Measurements from ENCODE around the gene COL1A1.

The COL1A1 gene

DNA sequence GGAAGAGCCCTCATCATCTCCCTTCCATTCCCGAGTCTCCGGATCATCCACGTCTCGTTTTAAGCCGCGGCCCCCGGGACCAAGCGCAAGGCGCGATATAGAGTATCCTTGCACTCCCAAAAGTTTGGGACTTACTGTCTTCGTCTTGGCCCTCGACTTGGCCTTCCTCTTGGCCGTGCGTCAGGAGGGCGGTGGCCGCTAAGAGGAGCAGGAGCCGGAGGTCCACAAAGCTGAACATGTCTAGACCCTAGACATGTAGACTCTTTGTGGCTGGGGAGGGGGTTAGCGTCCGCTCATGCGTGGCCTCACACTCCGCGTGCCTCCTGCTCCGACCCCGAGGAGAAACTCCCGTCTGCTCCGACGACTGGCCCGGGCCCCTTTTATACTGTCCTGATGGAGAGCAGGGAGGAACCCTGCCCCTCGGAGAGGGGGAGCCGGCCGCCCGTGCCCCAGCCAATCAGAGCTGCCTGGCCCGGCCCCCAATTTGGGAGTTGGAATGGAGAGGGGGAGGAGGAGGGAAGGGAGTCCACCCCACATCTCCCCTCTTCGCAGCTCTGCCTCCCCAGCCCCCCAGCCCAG is at the start of gene COL1A1:
Gene COL1A1, minus strand, starts transcription at position 356 of the 579 bp plus-strand sequence. Its CDS starts 118 bp downstream, at position 238.
- H3K27ac Mint-ChIP-seq, result peak within 1 kb of the TSS; percentile 31
- peaks cover 18% of the 10 kb centered on the region for H3K4me1 Mint-ChIP-seq (ENCODE audit: low read depth)
- DNase-seq (ENCODE audit: low spot score), result no peak
- H3K27me3 Mint-ChIP-seq (ENCODE audit: low read depth), result peaks cover 53% of the 10 kb centered on the region
- H3K36me3 Mint-ChIP-seq (ENCODE audit: low read depth), result peaks cover 2% of the 10 kb centered on the region
- H3K9me3 Mint-ChIP-seq, result no peaks in the 10 kb centered on the region
- H3K4me3 Mint-ChIP-seq, result peak within 1 kb of the TSS; percentile 83

DNA sequence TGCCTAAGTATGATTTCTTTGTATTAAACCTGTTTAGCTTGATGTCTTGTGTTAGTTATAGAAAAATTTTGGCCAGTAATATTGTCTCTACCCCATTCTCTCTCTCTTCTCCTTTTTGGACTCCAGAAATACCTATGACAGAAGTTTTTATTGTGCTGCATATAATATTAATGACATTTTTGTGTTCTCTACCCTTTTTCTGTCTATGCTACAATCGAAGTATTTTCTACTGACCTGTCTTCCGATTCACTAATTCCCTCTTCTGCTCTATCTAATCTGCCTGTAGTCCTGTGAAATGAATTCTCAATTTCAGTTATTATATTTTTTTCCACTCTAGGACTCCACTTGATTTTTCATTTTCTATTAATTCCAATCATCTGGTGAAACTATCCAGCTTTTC is 46.8 kb upstream of the COL1A1 start:
- DNase-seq (ENCODE audit: low spot score), result no peak
- H3K36me3 Mint-ChIP-seq (ENCODE audit: low read depth), result peaks cover 2% of the 10 kb centered on the region
- peaks cover 19% of the 10 kb centered on the region for H3K9me3 Mint-ChIP-seq
- H3K27ac Mint-ChIP-seq, result no peak overlapping the region
- H3K4me1 Mint-ChIP-seq (ENCODE audit: low read depth), result no peaks in the 10 kb centered on the region
- H3K27me3 Mint-ChIP-seq (ENCODE audit: low read depth), result peaks cover 23% of the 10 kb centered on the region
- H3K4me3 Mint-ChIP-seq, result no peak overlapping the region

DNA sequence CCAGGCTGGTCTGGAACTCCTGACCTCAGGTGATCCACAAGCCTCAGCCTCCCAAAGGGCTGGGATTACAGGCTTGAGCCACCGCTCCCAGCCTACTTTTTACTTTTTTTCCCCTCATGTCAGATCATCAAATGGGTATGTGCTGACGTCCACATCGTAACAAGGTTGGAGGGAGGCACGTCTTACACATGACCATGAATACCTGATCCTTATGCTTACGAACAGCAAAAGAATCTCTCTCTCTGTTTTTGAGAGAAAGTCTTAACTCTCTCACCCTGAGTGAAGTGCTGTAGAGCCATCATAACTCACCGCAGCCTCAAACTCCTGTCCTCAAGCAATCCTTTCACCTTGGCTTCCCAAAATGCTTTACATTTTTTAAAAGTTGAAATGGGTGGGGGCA is 43.3 kb upstream of the COL1A1 start:
- DNase-seq (ENCODE audit: low spot score), result no peak
- peaks cover 19% of the 10 kb centered on the region for H3K9me3 Mint-ChIP-seq
- H3K27ac Mint-ChIP-seq, result no peak overlapping the region
- no peak overlapping the region for H3K4me3 Mint-ChIP-seq
- H3K27me3 Mint-ChIP-seq (ENCODE audit: low read depth), result peaks cover 27% of the 10 kb centered on the region
- H3K36me3 Mint-ChIP-seq (ENCODE audit: low read depth), result peaks cover 2% of the 10 kb centered on the region
- H3K4me1 Mint-ChIP-seq (ENCODE audit: low read depth), result peaks cover 2% of the 10 kb centered on the region

DNA sequence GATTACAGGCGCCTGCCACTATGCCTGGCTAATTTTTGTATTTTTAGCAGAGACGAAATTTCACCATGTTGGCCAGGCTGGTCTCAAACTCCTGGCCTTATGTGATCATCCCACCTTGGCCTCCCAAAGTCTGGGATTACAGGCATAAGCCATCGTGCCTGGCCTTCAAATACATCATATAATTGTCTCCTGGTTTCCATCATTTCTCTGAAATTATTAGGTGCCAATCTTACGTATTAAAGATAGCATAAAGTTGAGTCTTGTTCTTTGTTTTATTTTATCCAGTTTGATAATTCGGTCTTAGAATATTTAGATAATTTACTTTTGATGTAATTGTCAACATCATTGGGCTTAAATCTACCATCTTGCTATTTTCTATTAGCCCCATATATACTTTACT is 40.0 kb upstream of the COL1A1 start:
- peaks cover 2% of the 10 kb centered on the region for H3K4me1 Mint-ChIP-seq (ENCODE audit: low read depth)
- DNase-seq (ENCODE audit: low spot score), result no peak
- no peak overlapping the region for H3K27ac Mint-ChIP-seq
- H3K27me3 Mint-ChIP-seq (ENCODE audit: low read depth), result peaks cover 35% of the 10 kb centered on the region
- no peaks in the 10 kb centered on the region for H3K9me3 Mint-ChIP-seq
- H3K36me3 Mint-ChIP-seq (ENCODE audit: low read depth), result no peaks in the 10 kb centered on the region
- H3K4me3 Mint-ChIP-seq, result no peak overlapping the region

DNA sequence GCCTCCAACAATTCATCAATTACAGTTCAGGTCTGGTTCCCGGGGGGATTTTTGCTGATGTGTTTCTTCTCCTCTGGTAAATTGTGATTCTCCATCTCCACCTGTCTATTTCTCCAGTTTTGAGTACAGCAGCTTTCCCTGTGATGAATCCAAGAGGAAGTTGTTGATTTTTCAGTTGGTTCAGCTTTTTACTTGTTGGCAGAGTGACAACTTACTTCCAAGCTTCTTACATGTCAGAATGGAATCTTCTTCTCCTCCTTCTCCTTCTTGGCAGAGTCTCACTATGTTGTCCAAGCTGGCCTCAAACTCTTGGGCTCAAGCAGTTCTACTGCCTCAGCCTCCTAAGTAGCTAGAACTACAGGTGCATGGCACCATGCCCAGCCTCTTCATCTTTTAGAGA is 39.4 kb upstream of the COL1A1 start:
- no peak overlapping the region for H3K4me3 Mint-ChIP-seq
- H3K27ac Mint-ChIP-seq, result no peak overlapping the region
- H3K9me3 Mint-ChIP-seq, result no peaks in the 10 kb centered on the region
- H3K4me1 Mint-ChIP-seq (ENCODE audit: low read depth), result peaks cover 2% of the 10 kb centered on the region
- H3K36me3 Mint-ChIP-seq (ENCODE audit: low read depth), result no peaks in the 10 kb centered on the region
- peaks cover 37% of the 10 kb centered on the region for H3K27me3 Mint-ChIP-seq (ENCODE audit: low read depth)
- no peak for DNase-seq (ENCODE audit: low spot score)

GRCh38 chr17:50239937-50240336 is 38.5 kb upstream of the COL1A1 start:
- Mint-ChIP-seq H3K9me3 (no peaks in the 10 kb centered on the region), H3K4me1 (ENCODE audit: low read depth) (peaks cover 2% of the 10 kb centered on the region), H3K36me3 (ENCODE audit: low read depth) (no peaks in the 10 kb centered on the region), H3K27me3 (ENCODE audit: low read depth) (peaks cover 44% of the 10 kb centered on the region), H3K27ac (no peak overlapping the region), H3K4me3 (no peak overlapping the region)
- DNase-seq (ENCODE audit: low spot score), result no peak

DNA sequence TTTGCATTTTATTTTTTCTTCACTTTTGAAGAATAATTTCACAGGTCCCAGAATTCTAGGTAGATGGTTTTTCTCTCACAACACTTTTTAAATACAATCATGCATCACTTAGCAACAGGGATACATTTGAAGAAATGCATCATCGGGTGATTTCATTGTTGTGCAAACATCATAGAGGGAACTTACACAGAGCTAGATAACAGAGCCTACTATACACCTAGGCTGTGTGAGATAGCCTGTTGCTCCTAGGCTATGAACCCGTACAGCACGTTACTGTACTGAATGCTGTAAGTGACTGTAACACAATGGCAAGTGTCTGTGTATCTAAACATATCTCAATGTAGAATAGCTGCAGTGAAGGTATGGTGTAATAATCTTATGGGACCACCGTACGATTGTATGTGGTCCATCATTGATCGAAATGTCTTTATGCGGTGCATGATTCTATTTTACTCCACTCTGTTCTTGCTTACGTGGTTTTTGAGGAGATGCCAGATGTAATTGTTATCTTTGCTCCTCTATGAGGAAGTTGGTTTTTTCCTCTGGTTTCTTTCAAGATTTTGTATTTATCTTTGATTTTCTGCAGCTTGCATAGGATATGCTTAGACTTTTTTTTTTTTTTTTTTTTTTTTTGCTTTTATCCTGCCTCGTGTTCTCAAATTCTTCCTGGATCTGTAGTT is 37.3 kb upstream of the COL1A1 start:
- H3K9me3 Mint-ChIP-seq, result peaks cover 5% of the 10 kb centered on the region
- no peak overlapping the region for H3K27ac Mint-ChIP-seq
- no peaks in the 10 kb centered on the region for H3K36me3 Mint-ChIP-seq (ENCODE audit: low read depth)
- peaks cover 2% of the 10 kb centered on the region for H3K4me1 Mint-ChIP-seq (ENCODE audit: low read depth)
- H3K4me3 Mint-ChIP-seq, result no peak overlapping the region
- H3K27me3 Mint-ChIP-seq (ENCODE audit: low read depth), result peaks cover 45% of the 10 kb centered on the region
- DNase-seq (ENCODE audit: low spot score), result no peak

GRCh38 chr17:50237901-50238300 is 36.5 kb upstream of the COL1A1 start:
- peaks cover 5% of the 10 kb centered on the region for H3K9me3 Mint-ChIP-seq
- no peak overlapping the region for H3K27ac Mint-ChIP-seq
- no peak for DNase-seq (ENCODE audit: low spot score)
- no peaks in the 10 kb centered on the region for H3K36me3 Mint-ChIP-seq (ENCODE audit: low read depth)
- H3K4me1 Mint-ChIP-seq (ENCODE audit: low read depth), result peaks cover 2% of the 10 kb centered on the region
- peaks cover 50% of the 10 kb centered on the region for H3K27me3 Mint-ChIP-seq (ENCODE audit: low read depth)
- H3K4me3 Mint-ChIP-seq, result no peak overlapping the region

- Mint-ChIP-seq H3K36me3 (ENCODE audit: low read depth) (no peaks in the 10 kb centered on the region), H3K4me1 (ENCODE audit: low read depth) (peaks cover 2% of the 10 kb centered on the region), H3K27me3 (ENCODE audit: low read depth) (peaks cover 55% of the 10 kb centered on the region), H3K4me3 (no peak overlapping the region), H3K9me3 (peaks cover 5% of the 10 kb centered on the region), H3K27ac (no peak overlapping the region)
- no peak for DNase-seq (ENCODE audit: low spot score)
Measured at GRCh38 chr17:50234581-50234980, 33.1 kb upstream of the COL1A1 start.

DNA sequence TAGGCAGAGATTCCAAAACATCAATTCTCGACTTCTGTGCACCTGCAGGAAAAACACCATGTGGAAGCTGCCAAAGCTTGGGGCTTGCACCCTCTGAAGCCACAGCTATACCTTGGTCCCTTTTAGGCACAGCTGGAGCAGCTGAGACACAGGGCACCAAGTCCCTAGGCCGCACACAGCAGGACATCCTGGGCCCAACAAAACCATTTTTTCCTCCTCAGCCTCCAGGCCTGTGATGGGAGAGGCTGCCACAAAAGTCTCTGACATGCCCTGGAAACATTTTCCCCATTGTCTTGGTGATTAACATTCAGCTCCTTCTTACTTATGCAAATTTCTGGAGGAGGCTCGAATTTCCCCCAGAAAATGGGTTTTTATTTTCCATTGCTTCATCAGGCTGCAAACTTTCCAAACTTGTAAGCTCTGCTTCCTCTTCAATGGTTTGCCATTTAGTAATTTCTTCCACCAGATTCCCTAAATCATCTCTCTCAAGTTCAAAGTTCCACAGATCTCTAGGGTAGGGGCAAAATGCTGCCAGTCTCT is 24.3 kb upstream of the COL1A1 start:
- H3K4me1 Mint-ChIP-seq (ENCODE audit: low read depth), result peaks cover 7% of the 10 kb centered on the region
- no peaks in the 10 kb centered on the region for H3K36me3 Mint-ChIP-seq (ENCODE audit: low read depth)
- no peak overlapping the region for H3K4me3 Mint-ChIP-seq
- no peak for DNase-seq (ENCODE audit: low spot score)
- H3K9me3 Mint-ChIP-seq, result peaks cover 18% of the 10 kb centered on the region
- peaks cover 3% of the 10 kb centered on the region for H3K27me3 Mint-ChIP-seq (ENCODE audit: low read depth)
- H3K27ac Mint-ChIP-seq, result no peak overlapping the region

DNA sequence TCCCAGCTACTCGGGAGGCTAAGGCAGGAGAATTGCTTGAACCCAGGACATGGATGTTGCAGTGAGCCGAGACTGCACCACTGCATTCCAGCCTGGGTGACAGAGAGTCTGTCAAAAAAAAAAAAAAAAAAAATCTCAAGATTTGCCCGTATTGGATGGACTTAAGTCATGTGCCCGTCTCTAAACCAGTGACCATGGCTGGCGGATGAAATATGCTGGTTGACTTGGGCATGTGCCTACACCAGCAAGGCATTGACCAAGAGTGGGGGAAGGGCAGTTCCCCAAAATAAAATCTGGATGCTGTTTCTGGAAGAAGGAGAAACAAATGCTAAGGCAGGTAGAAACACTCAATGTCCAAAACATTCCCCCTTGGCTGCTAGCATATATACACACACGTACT is 21.5 kb upstream of the COL1A1 start:
- no peak overlapping the region for H3K4me3 Mint-ChIP-seq
- H3K27me3 Mint-ChIP-seq (ENCODE audit: low read depth), result peaks cover 7% of the 10 kb centered on the region
- DNase-seq (ENCODE audit: low spot score), result no peak
- no peak overlapping the region for H3K27ac Mint-ChIP-seq
- H3K9me3 Mint-ChIP-seq, result peaks cover 18% of the 10 kb centered on the region
- no peaks in the 10 kb centered on the region for H3K36me3 Mint-ChIP-seq (ENCODE audit: low read depth)
- peaks cover 14% of the 10 kb centered on the region for H3K4me1 Mint-ChIP-seq (ENCODE audit: low read depth)

GRCh38 chr17:50221864-50222545 is 20.6 kb upstream of the COL1A1 start:
- Mint-ChIP-seq H3K36me3 (ENCODE audit: low read depth) (no peaks in the 10 kb centered on the region), H3K4me3 (peak overlapping the region; percentile 49), H3K27me3 (ENCODE audit: low read depth) (peaks cover 7% of the 10 kb centered on the region), H3K27ac (no peak overlapping the region), H3K4me1 (ENCODE audit: low read depth) (peaks cover 14% of the 10 kb centered on the region), H3K9me3 (peaks cover 15% of the 10 kb centered on the region)
- DNase-seq (ENCODE audit: low spot score), result no peak

DNA sequence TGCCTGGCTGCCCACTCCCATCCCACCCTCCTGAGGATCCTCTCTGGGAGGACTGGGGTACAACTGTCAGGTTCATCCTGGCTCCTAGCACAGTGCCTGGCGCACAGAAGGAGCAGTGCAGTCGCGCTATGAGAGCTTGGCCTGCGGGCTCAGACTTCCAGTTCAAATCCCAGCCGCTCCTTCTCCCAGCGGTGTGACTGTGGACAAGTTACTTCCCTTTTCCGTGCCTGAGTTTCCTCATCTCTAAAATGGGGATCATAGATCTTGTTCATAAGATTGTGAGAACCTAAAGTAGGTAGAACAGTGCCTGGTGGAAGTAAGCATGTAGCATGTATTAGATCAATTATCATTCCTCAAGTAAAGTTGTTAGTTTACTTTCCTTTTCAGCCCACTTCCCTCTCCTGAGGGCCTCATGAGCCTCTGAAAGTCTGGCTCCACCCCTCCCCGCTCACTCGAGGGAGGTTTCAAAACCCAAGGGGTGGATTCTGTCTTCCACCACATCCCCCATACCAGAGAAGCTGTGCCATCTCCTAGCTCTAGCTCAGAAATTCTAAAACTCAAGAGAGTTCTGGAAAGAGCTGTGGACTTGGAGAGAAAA is 19.9 kb upstream of the COL1A1 start:
- peak overlapping the region; percentile 49 for H3K4me3 Mint-ChIP-seq
- H3K9me3 Mint-ChIP-seq, result peaks cover 14% of the 10 kb centered on the region
- peaks cover 10% of the 10 kb centered on the region for H3K27me3 Mint-ChIP-seq (ENCODE audit: low read depth)
- DNase-seq (ENCODE audit: low spot score), result no peak
- H3K36me3 Mint-ChIP-seq (ENCODE audit: low read depth), result no peaks in the 10 kb centered on the region
- H3K27ac Mint-ChIP-seq, result peak overlapping the region; percentile 68
- H3K4me1 Mint-ChIP-seq (ENCODE audit: low read depth), result peaks cover 14% of the 10 kb centered on the region

DNA sequence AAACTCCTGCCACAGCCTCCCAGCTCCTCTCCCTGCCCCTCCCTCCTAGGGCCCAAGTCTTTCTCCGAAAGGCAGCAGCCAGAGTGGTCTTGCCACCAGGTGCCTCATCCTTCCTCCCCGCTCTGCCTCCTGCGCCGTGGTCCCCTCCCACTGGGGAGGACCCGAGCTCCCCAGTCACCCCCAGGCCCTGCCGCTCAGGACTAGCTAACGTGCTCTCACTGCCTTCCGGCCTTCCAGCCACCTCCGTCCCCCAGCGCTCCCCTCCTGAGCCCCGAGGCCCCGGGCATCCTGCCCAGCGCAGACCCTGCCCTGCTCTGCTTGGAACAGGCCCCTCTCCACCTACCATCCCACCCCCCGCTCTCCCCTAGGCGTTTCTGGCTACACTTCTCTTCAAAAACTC is 19.4 kb upstream of the COL1A1 start:
- Mint-ChIP-seq H3K9me3 (peaks cover 10% of the 10 kb centered on the region), H3K27me3 (ENCODE audit: low read depth) (peaks cover 11% of the 10 kb centered on the region), H3K27ac (no peak overlapping the region), H3K4me1 (ENCODE audit: low read depth) (peaks cover 14% of the 10 kb centered on the region), H3K36me3 (ENCODE audit: low read depth) (no peaks in the 10 kb centered on the region), H3K4me3 (no peak overlapping the region)
- no peak for DNase-seq (ENCODE audit: low spot score)
